GM12864 (cell line): Measurements from ENCODE around the gene TMEM150C.

ENCODE experiments used
- DNase-seq: peaks from one replicate; pipeline ENCODE4 v3.0.0-alpha.2; 2011; ENCODE audit warnings: low read depth
- H3K4me3 ChIP-seq: 2 replicates; pipeline ENCODE4 v1.5.1; 2011; ENCODE audit warnings: mild to moderate bottlenecking, low read depth, low read length, control low read depth
- CTCF ChIP-seq: IDR thresholded peaks from 2 replicates; pipeline ENCODE4 v1.5.1; 2011; ENCODE audit warnings: low read depth, mild to moderate bottlenecking, moderate library complexity, low read length, control low read depth, inconsistent platforms; ENCODE audit errors: missing control alignments

TMEM150C gene

DNA sequence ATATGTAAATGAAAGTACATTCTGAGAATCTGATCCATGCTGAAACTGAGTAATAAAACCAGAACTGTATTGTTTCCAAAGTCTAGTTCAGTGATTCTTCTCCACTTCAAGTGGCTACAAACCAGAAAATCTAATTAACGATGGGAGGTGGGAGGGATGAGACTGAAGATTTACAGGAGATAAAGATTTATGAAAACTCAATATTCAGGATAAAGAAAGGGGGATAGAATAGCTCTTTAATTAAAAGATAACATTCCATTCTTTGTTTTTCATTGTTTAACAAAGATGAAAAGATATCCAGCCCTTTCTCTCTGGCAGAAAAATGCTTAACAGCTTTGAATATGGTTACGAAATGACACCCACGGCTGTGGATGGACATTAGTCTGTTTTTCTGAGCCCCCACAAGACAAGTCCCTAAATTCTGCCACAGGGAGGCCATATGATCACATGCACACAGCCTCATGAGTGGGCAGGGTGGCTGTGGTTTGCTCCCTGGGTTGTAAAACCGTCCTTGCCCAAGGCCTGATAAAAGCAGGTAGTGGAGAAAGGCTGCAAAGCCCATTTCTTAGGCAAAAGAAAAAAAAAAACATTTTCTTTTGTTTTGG lies 36.4 kb downstream of the TMEM150C start:
- no peak for DNase-seq
- TF ChIP-seq CTCF = no peak
- H3K4me3 ChIP-seq = no peak overlapping the region

- no peak overlapping the region for H3K4me3 ChIP-seq
- no peak for DNase-seq
- TF ChIP-seq CTCF = no peak
Measured at GRCh38 chr4:82524570-82525152, 37.1 kb downstream of the TMEM150C start.

- DNase-seq = no peak
- no peak overlapping the region for H3K4me3 ChIP-seq
- TF ChIP-seq CTCF = no peak
Measured at GRCh38 chr4:82523179-82523578, 38.6 kb downstream of the TMEM150C start.

- no peak for DNase-seq
- H3K4me3 ChIP-seq = no peak overlapping the region
- no peak for TF ChIP-seq CTCF
Measured at GRCh38 chr4:82522472-82522871, 39.3 kb downstream of the TMEM150C start.

DNA sequence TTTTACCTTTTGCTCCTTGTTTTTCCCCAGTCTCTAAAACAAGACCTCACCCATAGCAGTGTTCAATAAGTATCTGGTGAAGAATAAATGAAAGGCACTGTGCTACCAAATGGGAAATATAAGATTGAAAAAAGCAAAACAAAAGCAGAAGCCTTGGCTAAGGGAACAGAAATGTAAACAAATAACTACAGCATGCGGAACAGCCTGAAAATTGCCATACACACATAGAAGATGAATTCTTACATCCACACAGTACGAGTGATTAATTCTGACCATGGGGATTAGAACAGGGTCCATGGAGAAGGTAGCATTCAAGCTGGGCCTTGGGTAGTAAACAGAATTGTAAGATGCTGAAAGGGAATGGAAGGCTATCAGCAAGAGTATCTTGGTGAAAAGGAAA lies 40.5 kb downstream of the TMEM150C start:
- TF ChIP-seq CTCF = no peak
- H3K4me3 ChIP-seq = no peak overlapping the region
- no peak for DNase-seq

GRCh38 chr4:82519776-82520175 lies 42.0 kb downstream of the TMEM150C start:
- no peak for TF ChIP-seq CTCF
- no peak overlapping the region for H3K4me3 ChIP-seq
- no peak for DNase-seq

- no peak overlapping the region for H3K4me3 ChIP-seq
- no peak for DNase-seq
- no peak for TF ChIP-seq CTCF
Measured at GRCh38 chr4:82519072-82519471, 42.7 kb downstream of the TMEM150C start.
